ENCODE measurements around the gene TMCC1. TPM values are rescaled to one million over a fixed set of nuclear protein-coding genes. Genes with fewer than 3 reads are reported as not detected.

The TMCC1 gene
- total and polyA plus RNA-seq, 7 experiments from 2014 or later: 2.6 to 39.4 (median 35.5) TPM

Other genes with a start within 250 kb of the TMCC1 start
- gene TRH, start 81.0 kb upstream of the TMCC1 start, total RNA-seq: not detected
- gene TRH, start 81.0 kb upstream of the TMCC1 start, polyA plus RNA-seq: not detected
- gene ALG1L2, start 188.1 kb upstream of the TMCC1 start, total RNA-seq: 1 to 10 TPM in 3 of 5 experiments, under 1 TPM in 1, not detected in 1; 0.90 to 2.0 (median 1.6) TPM
- not detected for gene ALG1L2, start 188.1 kb upstream of the TMCC1 start, polyA plus RNA-seq

Data from naive thymus-derived CD4-positive, alpha-beta T cell (primary cell).